ENCODE measurements around the gene ACP1. TPM values are rescaled to one million over a fixed set of nuclear protein-coding genes. Genes with fewer than 3 reads are reported as not detected.
A peak's percentile ranks its signal among the peaks of the same experiment; 100 is the strongest.
"Not testable (repeated sequence)": the region's sequence is repeated elsewhere in the genome, so short reads cannot be mapped to it uniquely, and the experiment has no call there.

The ACP1 gene
- total RNA-seq, 4 donors from 2014 or later, result 117 to 136 (median 128) TPM

GRCh38 chr2:313991-314390 is 49.2 kb downstream of the ACP1 start:
- intact Hi-C loops (cut with DNase I), result no loop called here

GRCh38 chr2:314561-315336 is 50.0 kb downstream of the ACP1 start:
- Histone ChIP-seq H3K27ac (no peak overlapping the region), H3K9me3 (no peaks in the 10 kb centered on the region), H3K36me3 (no peaks in the 10 kb centered on the region), H3K27me3 (no peaks in the 10 kb centered on the region), H3K4me3 (replicated peaks in 1 of 3) (no peak overlapping the region), H3K4me1 (peaks cover 0 to 9% of the 10 kb centered on the region in 2 donors)
- no peak for DNase-seq
- intact Hi-C loops (cut with DNase I), result no loop called here
- TF ChIP-seq CTCF (IDR thresholded peaks at IDR 0.05) (no peak), POLR2A (IDR thresholded peaks at IDR 0.05) (no peak)
- 83 to 86% methylated on average over 49 to 56 of the region's 56 CpGs for WGBS, 2 donors

More at GRCh38 chr2:313991-314390, 49.2 kb downstream of the ACP1 start:
- no peak for TF ChIP-seq POLR2A (IDR thresholded peaks at IDR 0.05)
- no peak for TF ChIP-seq CTCF (IDR thresholded peaks at IDR 0.05)
- Histone ChIP-seq H3K9me3 (no peaks in the 10 kb centered on the region), H3K27ac (no peak overlapping the region), H3K27me3 (no peaks in the 10 kb centered on the region), H3K4me1 (peaks cover 0 to 15% of the 10 kb centered on the region in 2 donors), H3K4me3 (replicated peaks in 1 of 3) (no peak overlapping the region), H3K36me3 (no peaks in the 10 kb centered on the region)
- peak; percentile 40 to 51 for DNase-seq
- 38 to 47% methylated on average over 13 to 14 of the region's 14 CpGs for WGBS, 2 donors

GRCh38 chr2:315925-316324 is 51.2 kb downstream of the ACP1 start:
- DNase-seq; H3K36me3 ChIP-seq; intact Hi-C loops (cut with DNase I); H3K27ac ChIP-seq; H3K9me3 ChIP-seq; H3K27me3 ChIP-seq; H3K4me1 ChIP-seq; H3K4me3 ChIP-seq (replicated peaks in 1 of 3): not testable (repeated sequence)
- 54 to 66% methylated on average over 6 of the region's 6 CpGs for WGBS, 2 donors

GRCh38 chr2:316381-316780 is 51.6 kb downstream of the ACP1 start:
- Histone ChIP-seq H3K4me1 (peaks cover 0 to 9% of the 10 kb centered on the region in 2 donors), H3K27ac (no peak overlapping the region), H3K36me3 (no peaks in the 10 kb centered on the region), H3K27me3 (no peaks in the 10 kb centered on the region), H3K9me3 (no peaks in the 10 kb centered on the region), H3K4me3 (replicated peaks in 1 of 3) (no peak overlapping the region)
- WGBS, 2 donors, result 92 to 93% methylated on average over 12 of the region's 12 CpGs
- TF ChIP-seq POLR2A (IDR thresholded peaks at IDR 0.05) (no peak), CTCF (IDR thresholded peaks at IDR 0.05) (no peak)
- DNase-seq, result no peak
- intact Hi-C loops (cut with DNase I), result no loop called here

- 70 to 76% methylated on average over 26 to 27 of the region's 27 CpGs for WGBS, 2 donors
- TF ChIP-seq CTCF (IDR thresholded peaks at IDR 0.05) (no peak), POLR2A (IDR thresholded peaks at IDR 0.05) (no peak)
- Histone ChIP-seq H3K27me3 (no peaks in the 10 kb centered on the region), H3K4me1 (peaks cover 0 to 9% of the 10 kb centered on the region in 2 donors), H3K9me3 (no peaks in the 10 kb centered on the region), H3K4me3 (replicated peaks in 1 of 3) (no peak overlapping the region), H3K36me3 (no peaks in the 10 kb centered on the region), H3K27ac (no peak overlapping the region)
- intact Hi-C loops (cut with DNase I), result no loop called here
- no peak for DNase-seq
Measured at GRCh38 chr2:317501-318424, 53.0 kb downstream of the ACP1 start.
